HFFc6 (cell line): ENCODE data around the gene HTRA3. TPM values are rescaled to one million over a fixed set of nuclear protein-coding genes. Genes with fewer than 3 reads are reported as not detected.

Source experiments
- DNase-seq: peaks from one replicate; pipeline ENCODE4 v3.0.0-alpha.2; 2018
- H3K27ac Mint-ChIP-seq: 2 replicates; pipeline ENCODE4 v1.8.0; 2020; ENCODE audit warnings: mild to moderate bottlenecking, mixed read lengths
- H3K27me3 Mint-ChIP-seq: 2 replicates; pipeline ENCODE4 v1.8.0; 2021; ENCODE audit warnings: mild to moderate bottlenecking, moderate library complexity, mixed read lengths; ENCODE audit not compliant: insufficient read depth
- H3K36me3 Mint-ChIP-seq: 2 replicates; pipeline ENCODE4 v1.8.0; 2021; ENCODE audit warnings: low read depth, mixed read lengths
- H3K4me1 Mint-ChIP-seq: 2 replicates; pipeline ENCODE4 v1.8.0; 2020; ENCODE audit warnings: low read depth, mixed read lengths
- H3K4me3 Mint-ChIP-seq: 2 replicates; pipeline ENCODE4 v1.8.0; 2020; ENCODE audit warnings: mild to moderate bottlenecking, moderate library complexity, mixed read lengths
- H3K9me3 Mint-ChIP-seq: 2 replicates; pipeline ENCODE4 v1.8.0; 2020; ENCODE audit warnings: mild to moderate bottlenecking, mixed read lengths
- CTCF ChIP-seq: fragments of 200-600 bp; sonication (generic); IDR thresholded peaks from 2 replicates; pipeline ENCODE4 v1.5.0; 2021; ENCODE audit warnings: antibody characterized with exemption, mild to moderate bottlenecking
- total RNA-seq, 6 experiments: library from RNA; stranded (reverse); fragmentation: NEBNext Ultra II Directional; extraction: Animal tissue kit (Norgen Biotek cat#: 25700); gene quantifications; 2 replicates in 1 of 6; 3 replicates in 5 of 6; pipeline ENCODE4 v1.2.3, GENCODE V29; 2021

The HTRA3 gene
- total RNA-seq, 6 experiments from 2014 or later, result 4.2 to 7.0 (median 4.8) TPM

GRCh38 chr4:8297141-8297601, 27.6 kb downstream of the HTRA3 start:
- no peak for DNase-seq
- no peak for TF ChIP-seq CTCF
- Mint-ChIP-seq H3K27ac (no peak overlapping the region), H3K36me3 (peaks cover 13% of the 10 kb centered on the region; the same call in 1 of the 2 replicates), H3K4me1 (peaks cover 9% of the 10 kb centered on the region), H3K27me3 (no peaks in the 10 kb centered on the region; the same call in 1 of the 2 replicates), H3K4me3 (no peak overlapping the region), H3K9me3 (peaks cover 8% of the 10 kb centered on the region)

- Mint-ChIP-seq H3K4me1 (peaks cover 12% of the 10 kb centered on the region), H3K27ac (no peak overlapping the region), H3K36me3 (peaks cover 17% of the 10 kb centered on the region), H3K27me3 (no peaks in the 10 kb centered on the region; the same call in none of the 2 replicates), H3K4me3 (no peak overlapping the region), H3K9me3 (peaks cover 8% of the 10 kb centered on the region)
- DNase-seq, result no peak
- TF ChIP-seq CTCF, result no peak
Observed at GRCh38 chr4:8297691-8298485, 28.3 kb downstream of the HTRA3 start.

GRCh38 chr4:8300832-8301231, 31.3 kb downstream of the HTRA3 start:
- no peak overlapping the region for H3K4me3 Mint-ChIP-seq
- H3K9me3 Mint-ChIP-seq, result peaks cover 13% of the 10 kb centered on the region; the same call in 1 of the 2 replicates
- peaks cover 2% of the 10 kb centered on the region for H3K27me3 Mint-ChIP-seq
- no peak for DNase-seq
- no peak for TF ChIP-seq CTCF
- peaks cover 18% of the 10 kb centered on the region for H3K36me3 Mint-ChIP-seq
- peaks cover 25% of the 10 kb centered on the region for H3K4me1 Mint-ChIP-seq
- H3K27ac Mint-ChIP-seq, result no peak overlapping the region

GRCh38 chr4:8301851-8302730, 32.5 kb downstream of the HTRA3 start:
- Mint-ChIP-seq H3K9me3 (peaks cover 13% of the 10 kb centered on the region; the same call in 1 of the 2 replicates), H3K4me3 (no peak overlapping the region), H3K4me1 (peaks cover 25% of the 10 kb centered on the region), H3K27ac (no peak overlapping the region; the same call in 1 of the 2 replicates), H3K27me3 (peaks cover 2% of the 10 kb centered on the region), H3K36me3 (peaks cover 18% of the 10 kb centered on the region)
- TF ChIP-seq CTCF, result no peak
- DNase-seq, result no peak

- TF ChIP-seq CTCF, result no peak
- DNase-seq, result no peak
- peaks cover 22% of the 10 kb centered on the region for H3K4me1 Mint-ChIP-seq
- peaks cover 18% of the 10 kb centered on the region for H3K36me3 Mint-ChIP-seq
- peaks cover 2% of the 10 kb centered on the region for H3K27me3 Mint-ChIP-seq
- peak overlapping the region; percentile 82 for H3K27ac Mint-ChIP-seq
- H3K9me3 Mint-ChIP-seq, result peaks cover 13% of the 10 kb centered on the region; the same call in 1 of the 2 replicates
- no peak overlapping the region for H3K4me3 Mint-ChIP-seq
Observed at GRCh38 chr4:8303081-8303480, 33.5 kb downstream of the HTRA3 start.
